OCI-LY3 (cell line): ENCODE data around the gene ACOXL.

Experiments
- H2AFZ ChIP-seq: fragments of 200-600, 300-600 bp; shearing (Covaris generic); 2 replicates; pipeline ENCODE4 v1.6.0; 2014; ENCODE audit warnings: antibody characterized with exemption, low read depth, low read length
- H3K27ac ChIP-seq: fragments of 200-600, 300-600 bp; sonication (generic); 2 replicates; pipeline ENCODE4 v1.5.1; 2014; ENCODE audit warnings: mild to moderate bottlenecking, low read length, moderate library complexity, mixed read lengths
- H3K27me3 ChIP-seq: fragments of 200-600, 300-600 bp; sonication (generic); 2 replicates; pipeline ENCODE4 v1.6.1; 2014; ENCODE audit warnings: low read depth, low read length, mixed read lengths
- H3K36me3 ChIP-seq: fragments of 200-600, 300-600 bp; sonication (generic); replicated peaks from 2 replicates; pipeline ENCODE3; 2014; ENCODE audit warnings: low read depth, low read length, mixed read lengths
- H3K4me1 ChIP-seq: fragments of 300-600, 200-600 bp; sonication (generic); 2 replicates; pipeline ENCODE4 v1.6.1; 2014; ENCODE audit warnings: low read length, mixed read lengths
- H3K4me2 ChIP-seq: fragments of 200-600, 300-600 bp; sonication (generic); 2 replicates; pipeline ENCODE4 v1.6.1; 2014; ENCODE audit warnings: low read length, mixed read lengths
- H3K4me3 ChIP-seq: fragments of 300-600, 200-600 bp; sonication (generic); 2 replicates; pipeline ENCODE4 v1.5.1; 2014; ENCODE audit warnings: antibody characterized with exemption, mild to moderate bottlenecking, low read length, moderate library complexity
- H3K79me2 ChIP-seq: fragments of 300-600, 200-600 bp; shearing (Covaris generic); 2 replicates; pipeline ENCODE4 v1.6.1; 2014; ENCODE audit warnings: mild to moderate bottlenecking, low read length, mixed read lengths
- H3K9ac ChIP-seq: fragments of 300-600, 200-600 bp; shearing (Covaris generic); 2 replicates; pipeline ENCODE4 v1.6.0; 2014; ENCODE audit warnings: mild to moderate bottlenecking, low read length, moderate library complexity
- H3K9me3 ChIP-seq: fragments of 200-600, 300-600 bp; shearing (Covaris generic); 2 replicates; pipeline ENCODE4 v1.6.1; 2014; ENCODE audit warnings: low read length, mixed read lengths; ENCODE audit not compliant: insufficient read depth
- H4K20me1 ChIP-seq: fragments of 200-600, 300-600 bp; sonication (generic); 2 replicates; pipeline ENCODE4 v1.6.1; 2016; ENCODE audit warnings: low read length, mixed read lengths; ENCODE audit not compliant: insufficient read depth
- CTCF ChIP-seq: fragments of 200-600, 300-600 bp; sonication (generic); IDR thresholded peaks from 2 replicates; pipeline ENCODE4 v1.5.1; 2014; ENCODE audit warnings: antibody characterized with exemption, low read length, low read depth
- EZH2phosphoT487 ChIP-seq: fragments of 200-600 bp; shearing (Covaris generic); IDR thresholded peaks from 2 replicates; pipeline ENCODE4 v1.6.1; 2018; ENCODE audit warnings: antibody characterized with exemption, mixed run types, low read depth

Gene ACOXL

GRCh38 chr2:110876167-110876999, 144.0 kb downstream of the ACOXL start:
- Histone ChIP-seq H4K20me1 (peaks cover 21% of the 10 kb centered on the region; the same call in 1 of the 2 replicates), H3K36me3 (no peaks in the 10 kb centered on the region), H3K4me1 (peaks cover 16% of the 10 kb centered on the region), H3K9me3 (peaks cover 3% of the 10 kb centered on the region), H3K27me3 (peaks cover 78% of the 10 kb centered on the region), H3K9ac (no peak overlapping the region), H2AFZ (no peak overlapping the region), H3K4me3 (no peak overlapping the region), H3K27ac (no peak overlapping the region), H3K79me2 (no peaks in the 10 kb centered on the region), H3K4me2 (no peak overlapping the region)
- TF ChIP-seq CTCF: peak; percentile 54
- TF ChIP-seq EZH2phosphoT487: no peak

- Histone ChIP-seq H3K27ac (no peak overlapping the region), H4K20me1 (peaks cover 18% of the 10 kb centered on the region; the same call in 1 of the 2 replicates), H3K27me3 (peaks cover 78% of the 10 kb centered on the region), H3K4me1 (peaks cover 16% of the 10 kb centered on the region), H3K9me3 (peaks cover 3% of the 10 kb centered on the region), H2AFZ (no peak overlapping the region), H3K36me3 (no peaks in the 10 kb centered on the region), H3K79me2 (no peaks in the 10 kb centered on the region), H3K9ac (no peak overlapping the region), H3K4me3 (no peak overlapping the region), H3K4me2 (no peak overlapping the region)
- no peak for TF ChIP-seq EZH2phosphoT487
Measured at GRCh38 chr2:110877031-110877827, 144.9 kb downstream of the ACOXL start.

GRCh38 chr2:110878150-110878549, 145.8 kb downstream of the ACOXL start:
- Histone ChIP-seq H3K4me3 (no peak overlapping the region), H3K9ac (no peak overlapping the region), H3K36me3 (no peaks in the 10 kb centered on the region), H3K27me3 (peaks cover 70% of the 10 kb centered on the region), H3K79me2 (no peaks in the 10 kb centered on the region), H3K9me3 (peaks cover 3% of the 10 kb centered on the region), H3K27ac (no peak overlapping the region), H3K4me1 (peaks cover 16% of the 10 kb centered on the region), H4K20me1 (peaks cover 16% of the 10 kb centered on the region; the same call in 1 of the 2 replicates), H3K4me2 (no peak overlapping the region), H2AFZ (no peak overlapping the region)
- TF ChIP-seq EZH2phosphoT487 (no peak), CTCF (no peak)

GRCh38 chr2:110881908-110882307, 149.5 kb downstream of the ACOXL start:
- Histone ChIP-seq H3K27me3 (peaks cover 59% of the 10 kb centered on the region), H3K9me3 (peaks cover 3% of the 10 kb centered on the region), H3K4me3 (no peak overlapping the region), H2AFZ (no peak overlapping the region), H4K20me1 (no peaks in the 10 kb centered on the region), H3K79me2 (no peaks in the 10 kb centered on the region), H3K4me2 (no peak overlapping the region), H3K27ac (no peak overlapping the region), H3K4me1 (no peaks in the 10 kb centered on the region), H3K9ac (no peak overlapping the region), H3K36me3 (no peaks in the 10 kb centered on the region)
- TF ChIP-seq CTCF: no peak
- no peak for TF ChIP-seq EZH2phosphoT487
